Gastrocnemius medialis (tissue), 4 donors: ENCODE measurements around the gene SASH1. TPM values are rescaled to one million over a fixed set of nuclear protein-coding genes. Genes with fewer than 3 reads are reported as not detected.
A peak's percentile ranks its signal among the peaks of the same experiment; 100 is the strongest.

ENCODE experiments used
- ATAC-seq, 2 donors: fragments of 150-250 bp; one replicate each; pipeline ENCODE4 v1.9.1; 2016
- DNase-seq, 2 donors: peaks; one replicate each; pipeline ENCODE4 v3.0.0-alpha.2; 2019
- H3K27ac ChIP-seq, 4 donors: fragments of 200-600 bp; sonication (generic); 1 replicate in 1 of 4; 2 replicates in 3 of 4; pipeline ENCODE4 v1.5.1; 2016 to 2018; ENCODE audit warnings: mild to moderate bottlenecking in 2 of 4, moderate library complexity in 1 of 4
- H3K27me3 ChIP-seq, 3 donors: fragments of 200-600 bp; sonication (generic) in 2 of 3; 1 replicate in 1 of 3; 2 replicates in 2 of 3; pipeline versions ENCODE4 v1.5.1 to v1.6.0; 2016 to 2019; ENCODE audit warnings: mild to moderate bottlenecking in 1 of 3, moderate library complexity in 1 of 3
- H3K36me3 ChIP-seq, 2 donors: fragments of 200-600 bp; sonication (generic) in 1 of 2; one replicate each; pipeline ENCODE4 v1.5.1; 2017 to 2018
- H3K4me1 ChIP-seq, 2 donors: fragments of 200-600 bp; sonication (generic) in 1 of 2; one replicate each; pipeline ENCODE4 v1.5.1; 2016 to 2017; ENCODE audit warnings: mild to moderate bottlenecking in 2 of 2
- H3K4me3 ChIP-seq, 4 donors: fragments of 200-600 bp; sonication (generic) in 3 of 4; 1 replicate in 1 of 4; 2 replicates in 3 of 4; pipeline ENCODE4 v1.5.1; 2016 to 2019; ENCODE audit warnings: mild to moderate bottlenecking in 2 of 4
- H3K9me3 ChIP-seq, 3 donors: fragments of 200-600 bp; sonication (generic) in 2 of 3; 1 replicate in 1 of 3; 2 replicates in 2 of 3; pipeline ENCODE4 v1.5.1; 2016 to 2019
- CTCF ChIP-seq, 5 experiments: fragments of 450-650 bp in 3 of 5; fragments of 200-600 bp in 2 of 5; sonication (generic) in 2 of 5; IDR thresholded peaks in 4 of 5; conservative IDR thresholded peaks in 1 of 5; 1 replicate in 4 of 5; 2 replicates in 1 of 5; pipeline ENCODE4 v1.5.1; 2016 to 2019; ENCODE audit warnings: antibody characterized with exemption in 5 of 5, mild to moderate bottlenecking in 3 of 5, moderate library complexity in 3 of 5
- POLR2A ChIP-seq, 2 donors: fragments of 450-650 bp; IDR thresholded peaks; one replicate each; pipeline ENCODE4 v1.6.1; 2017; ENCODE audit warnings: antibody characterized with exemption in 2 of 2, mild to moderate bottlenecking in 2 of 2, moderate library complexity in 2 of 2
- in situ Hi-C, 4 donors: fragments of 200-750 bp; cut with MboI; loops; one replicate each; pipeline versions ENCODE4 v1.15.0 to v1.8.0; 2017; ENCODE audit warnings: low sequenced_read_pairs in 4 of 4
- intact Hi-C: fragments of 100-400 bp; cut with DNase I; formaldehyde crosslinking; loops from one replicate; pipeline ENCODE4 v1.15.1; 2023; ENCODE audit warnings: low total_unique reads
- total RNA-seq, 4 donors: library from RNA; depleted of rRNA; stranded (reverse); fragments of >200 nt; gene quantifications; one replicate each; pipeline versions ENCODE4 v1.1.0 to v1.2.3, GENCODE V29; 2016

SASH1 gene
- total RNA-seq, 4 donors from 2014 or later, result 28.2 to 42.4 (median 35.4) TPM

- Histone ChIP-seq H3K4me3 (no peak overlapping the region), H3K9me3 (no peaks in the 10 kb centered on the region), H3K36me3 (no peaks in the 10 kb centered on the region), H3K27ac (peak overlapping the region in 3 of 4 donors; percentile 49 to 65 (median 53)), H3K27me3 (no peaks in the 10 kb centered on the region), H3K4me1 (peaks cover 7 to 15% of the 10 kb centered on the region in 2 donors)
- ATAC-seq (no peak), DNase-seq (no peak)
- TF ChIP-seq CTCF (IDR thresholded peaks at IDR 0.05 in 4 of 5, conservative IDR thresholded peaks at IDR 0.05 in 1 of 5) (no peak), POLR2A (IDR thresholded peaks at IDR 0.05) (no peak)
- intact Hi-C loops (no loop called here), in situ Hi-C loops (no loop called here)
Measured at GRCh38 chr6:148431413-148431812, 88.8 kb downstream of the SASH1 start.

GRCh38 chr6:148431840-148432239 lies 89.2 kb downstream of the SASH1 start:
- H3K27ac ChIP-seq, result peak overlapping the region in 3 of 4 donors; percentile 49 to 65 (median 53)
- no peak for ATAC-seq
- H3K36me3 ChIP-seq, result no peaks in the 10 kb centered on the region
- no peaks in the 10 kb centered on the region for H3K9me3 ChIP-seq
- no peak for DNase-seq
- in situ Hi-C loops, result no loop called here
- H3K4me1 ChIP-seq, result peaks cover 7 to 15% of the 10 kb centered on the region in 2 donors
- TF ChIP-seq CTCF (IDR thresholded peaks at IDR 0.05 in 4 of 5, conservative IDR thresholded peaks at IDR 0.05 in 1 of 5), result no peak
- no peak for TF ChIP-seq POLR2A (IDR thresholded peaks at IDR 0.05)
- intact Hi-C loops, result no loop called here
- no peak overlapping the region for H3K4me3 ChIP-seq
- H3K27me3 ChIP-seq, result no peaks in the 10 kb centered on the region

GRCh38 chr6:148432462-148433195 lies 90.0 kb downstream of the SASH1 start:
- Histone ChIP-seq H3K4me3 (no peak overlapping the region), H3K9me3 (no peaks in the 10 kb centered on the region), H3K4me1 (peaks cover 7 to 15% of the 10 kb centered on the region in 2 donors), H3K27me3 (no peaks in the 10 kb centered on the region), H3K27ac (peak overlapping the region in 3 of 4 donors; percentile 49 to 65 (median 53)), H3K36me3 (no peaks in the 10 kb centered on the region)
- DNase-seq (no peak), ATAC-seq (peak; percentile 30 to 50)
- no peak for TF ChIP-seq POLR2A (IDR thresholded peaks at IDR 0.05)
- no peak for TF ChIP-seq CTCF (IDR thresholded peaks at IDR 0.05 in 4 of 5, conservative IDR thresholded peaks at IDR 0.05 in 1 of 5)
- intact Hi-C loops, result no loop called here
- in situ Hi-C loops, result no loop called here

GRCh38 chr6:148435386-148435785 lies 92.7 kb downstream of the SASH1 start:
- ATAC-seq (no peak), DNase-seq (no peak)
- no peaks in the 10 kb centered on the region for H3K9me3 ChIP-seq
- H3K4me3 ChIP-seq, result no peak overlapping the region
- peak overlapping the region in 1 of 4 donors; percentile 9 for H3K27ac ChIP-seq
- peaks cover 12 to 20% of the 10 kb centered on the region in 2 donors for H3K4me1 ChIP-seq
- intact Hi-C loops (no loop called here), in situ Hi-C loops (no loop called here)
- TF ChIP-seq CTCF (IDR thresholded peaks at IDR 0.05 in 4 of 5, conservative IDR thresholded peaks at IDR 0.05 in 1 of 5) (no peak), POLR2A (IDR thresholded peaks at IDR 0.05) (no peak)
- H3K27me3 ChIP-seq, result no peaks in the 10 kb centered on the region
- H3K36me3 ChIP-seq, result no peaks in the 10 kb centered on the region
